ENCODE results near the gene SREK1IP1.
"Not testable (repeated sequence)": the region's sequence is repeated elsewhere in the genome, so short reads cannot be mapped to it uniquely, and the experiment has no call there.

Gene SREK1IP1

GRCh38 chr5:64763948-64764503 lies 4.5 kb downstream of the SREK1IP1 start:
- DNase-seq: no peak

GRCh38 chr5:64759960-64760660 lies 8.4 kb downstream of the SREK1IP1 start:
- DNase-seq: no peak

- no peak for DNase-seq
These were observed 9.6 kb downstream of the SREK1IP1 start for GRCh38 chr5:64758901-64759300.

- DNase-seq: no peak
These were observed 14.4 kb downstream of the SREK1IP1 start for GRCh38 chr5:64754066-64754465.

GRCh38 chr5:64749385-64749784 lies 19.1 kb downstream of the SREK1IP1 start:
- DNase-seq: no peak

GRCh38 chr5:64746446-64746845 lies 22.0 kb downstream of the SREK1IP1 start:
- no peak for DNase-seq

- DNase-seq: no peak
These were observed 23.6 kb downstream of the SREK1IP1 start for GRCh38 chr5:64744914-64745313.

- no peak for DNase-seq
These were observed 25.7 kb downstream of the SREK1IP1 start for GRCh38 chr5:64742821-64743220.

GRCh38 chr5:64742411-64742810 lies 26.1 kb downstream of the SREK1IP1 start:
- DNase-seq: no peak

- no peak for DNase-seq
These were observed 41.3 kb downstream of the SREK1IP1 start for GRCh38 chr5:64727150-64727549.

- DNase-seq: no peak
These were observed 45.9 kb downstream of the SREK1IP1 start for GRCh38 chr5:64722588-64722987.

- DNase-seq: not testable (repeated sequence)
These were observed 54.0 kb downstream of the SREK1IP1 start for GRCh38 chr5:64714495-64714894.

GRCh38 chr5:64707191-64707590 lies 61.3 kb downstream of the SREK1IP1 start:
- DNase-seq: no peak

- DNase-seq: not testable (repeated sequence)
These were observed 62.4 kb downstream of the SREK1IP1 start for GRCh38 chr5:64706074-64706473.

- DNase-seq: no peak
These were observed 67.7 kb downstream of the SREK1IP1 start for GRCh38 chr5:64700765-64701164.

- DNase-seq: not testable (repeated sequence)
These were observed 72.1 kb downstream of the SREK1IP1 start for GRCh38 chr5:64696414-64696813.

- DNase-seq: no peak
These were observed 74.9 kb downstream of the SREK1IP1 start for GRCh38 chr5:64693636-64694035.

- DNase-seq: no peak
These were observed 77.2 kb downstream of the SREK1IP1 start for GRCh38 chr5:64691291-64691690.

GRCh38 chr5:64690417-64691151 lies 77.9 kb downstream of the SREK1IP1 start, which contains the start of gene SHISAL2B:
TSS of gene SHISAL2B (plus strand) at chr5:64690503. CDS start at chr5:64690624, 121 bp downstream.
- DNase-seq: no peak

- DNase-seq: no peak
These were observed 78.4 kb downstream of the SREK1IP1 start for GRCh38 chr5:64690104-64690416.

- DNase-seq: no peak
These were observed 79.5 kb downstream of the SREK1IP1 start for GRCh38 chr5:64688965-64689364.

- no peak for DNase-seq
These were observed 80.1 kb downstream of the SREK1IP1 start for GRCh38 chr5:64688391-64688790.

GRCh38 chr5:64685866-64686265 lies 82.6 kb downstream of the SREK1IP1 start:
- DNase-seq: no peak

- DNase-seq: no peak
These were observed 85.9 kb downstream of the SREK1IP1 start for GRCh38 chr5:64682608-64683007.

Data from T-helper 1 cell (primary cell).